ENCODE results near the gene PSMA7.
A peak's percentile ranks its signal among the peaks of the same experiment; 100 is the strongest.
"Not testable (repeated sequence)": the region's sequence is repeated elsewhere in the genome, so short reads cannot be mapped to it uniquely, and the experiment has no call there.

PSMA7 gene

GRCh38 chr20:62151835-62152364 lies 8.7 kb upstream of the PSMA7 start:
- DNase-seq: no peak

- no peak for DNase-seq
These were observed 8.0 kb upstream of the PSMA7 start for GRCh38 chr20:62151225-62151624.

- no peak for DNase-seq
These were observed 7.0 kb upstream of the PSMA7 start for GRCh38 chr20:62150310-62150575.

GRCh38 chr20:62149532-62150309 lies 6.5 kb upstream of the PSMA7 start:
- no peak for DNase-seq

GRCh38 chr20:62148908-62149314 lies 5.7 kb upstream of the PSMA7 start:
- DNase-seq: no peak

- not testable (repeated sequence) for DNase-seq
These were observed 5.2 kb upstream of the PSMA7 start for GRCh38 chr20:62148383-62148782.

GRCh38 chr20:62147528-62147927 lies 4.3 kb upstream of the PSMA7 start:
- no peak for DNase-seq

- DNase-seq: no peak
These were observed 3.9 kb upstream of the PSMA7 start for GRCh38 chr20:62147125-62147524.

- DNase-seq: no peak
These were observed 3.0 kb upstream of the PSMA7 start for GRCh38 chr20:62146019-62146755.

GRCh38 chr20:62145688-62146018 lies 2.5 kb upstream of the PSMA7 start:
- DNase-seq: no peak

GRCh38 chr20:62143957-62144825 lies 997 bp upstream of the PSMA7 start:
- peak; percentile 51 for DNase-seq

- no peak for DNase-seq
These were observed 728 bp downstream of the PSMA7 start for GRCh38 chr20:62142252-62143080.

- peak; percentile 37 for DNase-seq
These were observed 1.6 kb downstream of the PSMA7 start for GRCh38 chr20:62141397-62142251.

- no peak for DNase-seq
These were observed 2.2 kb downstream of the PSMA7 start for GRCh38 chr20:62141043-62141396.

GRCh38 chr20:62139636-62140035 lies 3.6 kb downstream of the PSMA7 start:
- DNase-seq: no peak

- DNase-seq: no peak
These were observed 4.3 kb downstream of the PSMA7 start for GRCh38 chr20:62138912-62139311.

GRCh38 chr20:62138204-62138543 lies 5.0 kb downstream of the PSMA7 start:
- DNase-seq: no peak

- DNase-seq: no peak
These were observed 5.6 kb downstream of the PSMA7 start for GRCh38 chr20:62137478-62138203.

GRCh38 chr20:62137092-62137384 lies 6.2 kb downstream of the PSMA7 start:
- DNase-seq: no peak

GRCh38 chr20:62136283-62137091 lies 6.7 kb downstream of the PSMA7 start:
- peak; percentile 80 for DNase-seq
